ENCODE results near the gene CPLANE2.
A peak's percentile ranks its signal among the peaks of the same experiment; 100 is the strongest.

Gene CPLANE2

DNA sequence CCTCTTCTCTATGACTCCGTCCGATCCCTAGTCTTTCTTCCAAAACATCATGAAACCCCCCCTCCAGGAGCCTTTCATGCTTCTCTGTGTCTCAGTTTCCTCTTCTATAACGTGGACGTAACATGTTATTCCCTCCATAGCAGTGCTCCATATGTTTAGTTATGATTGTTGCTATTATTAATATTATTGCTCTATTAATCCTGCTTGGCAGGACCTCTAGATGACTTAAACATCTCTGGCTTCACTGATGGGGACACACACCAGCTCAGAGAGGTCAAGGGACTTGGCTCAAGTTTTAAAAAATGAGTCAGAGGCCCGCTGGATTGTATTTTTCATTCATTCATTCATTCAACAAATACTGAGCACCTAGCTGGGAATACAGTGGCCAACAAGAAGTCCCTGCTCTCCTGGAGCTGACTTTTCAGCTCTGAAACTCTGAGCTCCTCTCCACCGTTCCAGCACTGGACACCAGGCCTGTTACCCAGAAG is 404 bp upstream of the CPLANE2 start:
- DNase-seq (ENCODE audit: low read depth), result no peak
- H3K4me3 ChIP-seq (ENCODE audit: low read depth, low read length), result peak overlapping the region; percentile 76
- TF ChIP-seq, protein P1, sequence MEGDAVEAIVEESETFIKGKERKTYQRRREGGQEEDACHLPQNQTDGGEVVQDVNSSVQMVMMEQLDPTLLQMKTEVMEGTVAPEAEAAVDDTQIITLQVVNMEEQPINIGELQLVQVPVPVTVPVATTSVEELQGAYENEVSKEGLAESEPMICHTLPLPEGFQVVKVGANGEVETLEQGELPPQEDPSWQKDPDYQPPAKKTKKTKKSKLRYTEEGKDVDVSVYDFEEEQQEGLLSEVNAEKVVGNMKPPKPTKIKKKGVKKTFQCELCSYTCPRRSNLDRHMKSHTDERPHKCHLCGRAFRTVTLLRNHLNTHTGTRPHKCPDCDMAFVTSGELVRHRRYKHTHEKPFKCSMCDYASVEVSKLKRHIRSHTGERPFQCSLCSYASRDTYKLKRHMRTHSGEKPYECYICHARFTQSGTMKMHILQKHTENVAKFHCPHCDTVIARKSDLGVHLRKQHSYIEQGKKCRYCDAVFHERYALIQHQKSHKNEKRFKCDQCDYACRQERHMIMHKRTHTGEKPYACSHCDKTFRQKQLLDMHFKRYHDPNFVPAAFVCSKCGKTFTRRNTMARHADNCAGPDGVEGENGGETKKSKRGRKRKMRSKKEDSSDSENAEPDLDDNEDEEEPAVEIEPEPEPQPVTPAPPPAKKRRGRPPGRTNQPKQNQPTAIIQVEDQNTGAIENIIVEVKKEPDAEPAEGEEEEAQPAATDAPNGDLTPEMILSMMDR (IDR thresholded peaks at IDR 0.05; ENCODE audit: low read depth, low read length, missing control alignments), result no peak

DNA sequence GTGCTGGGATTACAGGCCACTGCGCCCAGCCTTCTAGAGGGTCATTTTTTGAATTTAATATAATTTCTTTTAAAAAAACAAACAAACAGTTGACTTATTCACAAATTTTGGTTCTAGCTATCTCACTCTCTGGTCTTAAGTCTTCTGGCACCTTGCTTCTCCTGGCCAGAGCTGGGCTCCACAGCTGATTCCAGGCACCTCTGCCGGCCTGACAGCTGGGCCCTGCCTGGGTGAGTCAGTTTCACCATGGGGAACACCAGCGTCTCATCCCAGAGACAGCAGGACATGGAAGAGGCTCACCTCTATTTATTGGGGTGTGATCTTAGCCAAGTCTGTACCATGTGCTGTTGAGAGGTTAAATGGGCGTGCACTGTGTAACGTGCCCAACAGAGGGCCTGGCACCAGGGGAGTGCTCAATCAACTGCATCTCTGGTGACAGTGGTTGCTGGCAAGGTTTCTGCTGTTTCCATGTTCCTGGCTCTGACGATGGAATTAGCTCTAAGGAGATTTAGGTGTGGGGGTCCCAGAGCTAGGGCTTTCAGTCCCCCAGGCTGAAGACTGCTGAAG is 956 bp downstream of the CPLANE2 start:
- TF ChIP-seq, protein P1 (IDR thresholded peaks at IDR 0.05; ENCODE audit: low read depth, low read length, missing control alignments), result peak; percentile 61
- DNase-seq (ENCODE audit: low read depth), result no peak
- peak overlapping the region; percentile 76 for H3K4me3 ChIP-seq (ENCODE audit: low read depth, low read length)

DNA sequence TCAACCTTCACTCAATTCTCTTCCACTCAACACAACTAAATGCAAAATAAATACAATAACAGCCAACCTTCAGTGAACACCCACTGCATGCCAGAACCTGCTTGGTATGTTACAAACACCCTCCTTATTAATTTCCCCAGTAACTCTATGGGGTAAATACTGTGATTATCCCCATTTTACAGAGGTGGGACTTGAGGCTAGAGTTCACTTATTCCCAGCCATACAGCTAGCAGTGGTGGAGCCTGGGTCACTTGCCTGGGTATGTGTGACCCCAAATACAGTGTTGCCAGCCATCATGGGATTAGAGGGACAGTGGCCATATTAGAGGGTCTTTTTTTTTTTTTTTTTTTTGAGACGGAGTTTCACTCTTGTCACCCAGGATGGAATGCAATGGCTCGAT is 1.6 kb downstream of the CPLANE2 start:
- no peak overlapping the region for H3K4me3 ChIP-seq (ENCODE audit: low read depth, low read length)
- no peak for DNase-seq (ENCODE audit: low read depth)
- TF ChIP-seq, protein P1 (IDR thresholded peaks at IDR 0.05; ENCODE audit: low read depth, low read length, missing control alignments), result no peak

DNA sequence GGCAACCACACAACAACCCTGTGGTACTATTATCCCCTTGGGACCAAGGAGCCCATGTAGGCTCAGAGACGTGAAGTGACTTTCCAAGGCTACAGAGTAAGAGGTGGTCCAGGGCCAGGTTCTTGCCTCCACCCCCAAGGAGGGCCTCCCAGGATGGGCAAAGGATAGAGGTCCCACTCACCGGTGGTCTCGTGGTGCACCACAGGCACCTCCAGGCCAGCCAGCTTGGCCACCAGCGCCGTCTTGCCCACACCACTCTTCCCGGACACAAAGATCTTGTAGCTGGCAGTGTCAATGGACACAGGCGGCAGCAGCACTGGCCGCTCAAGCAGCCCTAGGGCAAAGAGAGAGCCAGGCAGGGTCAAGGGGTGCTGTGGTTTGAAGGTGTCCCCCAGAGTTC is 3.6 kb downstream of the CPLANE2 start:
- DNase-seq (ENCODE audit: low read depth), result no peak
- H3K4me3 ChIP-seq (ENCODE audit: low read depth, low read length), result no peak overlapping the region

DNA sequence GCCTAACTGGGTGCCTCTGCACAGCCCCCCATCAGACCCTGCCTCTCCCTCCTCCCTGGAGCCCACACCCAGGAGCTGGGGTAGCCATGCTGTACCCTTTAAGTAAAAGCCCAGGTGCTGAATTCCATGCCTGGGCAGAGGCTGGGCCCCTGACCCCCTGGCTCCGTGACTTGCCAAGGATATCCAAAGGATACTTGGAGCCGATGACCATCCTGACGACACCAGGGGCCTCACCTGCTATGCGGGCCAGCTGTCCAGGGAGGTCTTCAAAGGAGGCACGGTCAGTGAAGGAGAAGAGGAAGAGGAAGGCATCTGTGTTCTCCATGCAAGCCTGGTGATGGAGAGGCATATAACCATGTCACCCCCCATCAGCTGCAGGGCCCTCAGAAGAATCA is 4.7 kb downstream of the CPLANE2 start:
- TF ChIP-seq, protein P1 (IDR thresholded peaks at IDR 0.05; ENCODE audit: low read depth, low read length, missing control alignments), result no peak
- no peak for DNase-seq (ENCODE audit: low read depth)

More for the DNA sequence above, 3.6 kb downstream of the CPLANE2 start:
- TF ChIP-seq, protein P1 (IDR thresholded peaks at IDR 0.05; ENCODE audit: low read depth, low read length, missing control alignments), result no peak

DNA sequence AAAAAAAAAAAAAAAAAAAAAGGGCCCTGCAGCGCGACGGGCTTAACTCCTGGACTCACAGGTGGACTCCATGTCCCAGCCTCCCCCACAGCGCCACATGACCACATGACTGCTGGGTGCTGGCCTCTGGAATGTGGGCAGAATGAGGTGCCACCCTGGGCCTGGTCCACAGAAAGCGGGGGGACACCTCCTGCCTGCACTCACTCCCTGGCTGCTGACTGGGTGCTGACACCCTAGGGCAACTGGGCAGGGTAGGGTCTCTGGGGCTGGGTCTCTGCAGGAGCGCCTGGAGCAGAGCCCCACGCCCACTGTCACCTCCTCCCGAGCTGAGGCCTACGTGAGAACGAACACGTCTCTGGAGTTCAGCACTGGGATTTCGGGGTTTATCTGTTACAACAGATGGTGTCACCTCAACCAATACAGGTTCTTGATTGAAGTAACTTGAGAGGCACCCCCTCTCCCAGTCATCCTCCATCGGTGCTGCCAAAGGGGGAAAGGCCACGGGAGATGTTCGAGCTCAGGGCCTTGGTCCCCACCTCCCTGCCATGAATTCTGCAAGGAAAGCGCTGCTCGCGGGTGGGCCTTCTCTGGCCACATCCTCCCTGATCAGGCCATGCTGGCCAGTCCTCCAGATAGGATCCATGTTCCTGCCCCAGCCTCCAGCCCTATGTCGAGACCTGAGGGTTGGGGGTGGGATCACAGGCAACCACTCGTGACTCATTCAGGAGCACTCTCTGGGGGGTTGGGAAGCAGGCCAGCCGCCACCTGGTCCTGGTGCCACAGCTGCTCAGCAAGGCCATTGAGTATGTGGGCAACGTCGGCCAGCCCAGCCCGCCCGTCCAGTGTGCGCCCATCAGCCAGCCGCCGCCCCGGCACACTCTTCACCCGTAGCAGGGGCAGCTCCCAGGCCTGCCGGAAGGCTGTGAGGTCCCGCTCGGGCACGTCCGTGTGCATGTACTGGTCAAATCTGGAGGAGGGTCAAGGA is 5.4 kb downstream of the CPLANE2 start:
- no peak for DNase-seq (ENCODE audit: low read depth)
- H3K4me3 ChIP-seq (ENCODE audit: low read depth, low read length), result no peak overlapping the region
- TF ChIP-seq, protein P1 (IDR thresholded peaks at IDR 0.05; ENCODE audit: low read depth, low read length, missing control alignments), result no peak

More for the DNA sequence above, 4.7 kb downstream of the CPLANE2 start:
- H3K4me3 ChIP-seq (ENCODE audit: low read depth, low read length), result no peak overlapping the region

Measured in GM12864 (cell line).